ENCODE data around the gene EZR. TPM values are rescaled to one million over a fixed set of nuclear protein-coding genes. Genes with fewer than 3 reads are reported as not detected.

EZR gene
- total and polyA plus RNA-seq, 9 of the 15 experiments (the other 6 are each of a cell fraction or from before 2014, with no cell fraction given), result 36.5 to 162 (median 104) TPM

DNA sequence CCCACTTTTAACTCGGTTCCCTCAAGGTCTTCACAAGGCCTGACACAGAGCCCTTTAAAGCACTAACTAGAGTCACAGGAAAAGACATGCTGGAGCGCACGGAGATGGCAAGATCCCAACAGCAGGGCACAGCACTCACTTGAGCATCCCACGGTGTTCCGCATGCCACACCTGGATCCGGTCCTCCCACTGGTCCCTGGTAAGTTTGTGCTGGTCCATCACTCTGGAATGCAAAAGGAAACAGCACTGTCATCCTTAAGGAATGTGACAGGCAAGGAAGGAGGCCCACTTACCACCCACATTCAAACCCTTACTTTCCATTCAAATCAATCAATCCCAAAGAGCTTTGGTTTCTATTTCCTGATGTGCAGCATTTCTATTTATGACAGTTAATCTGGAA, 34.7 kb downstream of the EZR start (continued):
- TF ChIP-seq, protein P1, sequence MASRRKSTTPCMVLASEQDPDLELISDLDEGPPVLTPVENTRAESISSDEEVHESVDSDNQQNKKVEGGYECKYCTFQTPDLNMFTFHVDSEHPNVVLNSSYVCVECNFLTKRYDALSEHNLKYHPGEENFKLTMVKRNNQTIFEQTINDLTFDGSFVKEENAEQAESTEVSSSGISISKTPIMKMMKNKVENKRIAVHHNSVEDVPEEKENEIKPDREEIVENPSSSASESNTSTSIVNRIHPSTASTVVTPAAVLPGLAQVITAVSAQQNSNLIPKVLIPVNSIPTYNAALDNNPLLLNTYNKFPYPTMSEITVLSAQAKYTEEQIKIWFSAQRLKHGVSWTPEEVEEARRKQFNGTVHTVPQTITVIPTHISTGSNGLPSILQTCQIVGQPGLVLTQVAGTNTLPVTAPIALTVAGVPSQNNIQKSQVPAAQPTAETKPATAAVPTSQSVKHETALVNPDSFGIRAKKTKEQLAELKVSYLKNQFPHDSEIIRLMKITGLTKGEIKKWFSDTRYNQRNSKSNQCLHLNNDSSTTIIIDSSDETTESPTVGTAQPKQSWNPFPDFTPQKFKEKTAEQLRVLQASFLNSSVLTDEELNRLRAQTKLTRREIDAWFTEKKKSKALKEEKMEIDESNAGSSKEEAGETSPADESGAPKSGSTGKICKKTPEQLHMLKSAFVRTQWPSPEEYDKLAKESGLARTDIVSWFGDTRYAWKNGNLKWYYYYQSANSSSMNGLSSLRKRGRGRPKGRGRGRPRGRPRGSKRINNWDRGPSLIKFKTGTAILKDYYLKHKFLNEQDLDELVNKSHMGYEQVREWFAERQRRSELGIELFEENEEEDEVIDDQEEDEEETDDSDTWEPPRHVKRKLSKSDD (conservative IDR thresholded peaks at IDR 0.05; ENCODE audit: low read length), result no peak

DNA sequence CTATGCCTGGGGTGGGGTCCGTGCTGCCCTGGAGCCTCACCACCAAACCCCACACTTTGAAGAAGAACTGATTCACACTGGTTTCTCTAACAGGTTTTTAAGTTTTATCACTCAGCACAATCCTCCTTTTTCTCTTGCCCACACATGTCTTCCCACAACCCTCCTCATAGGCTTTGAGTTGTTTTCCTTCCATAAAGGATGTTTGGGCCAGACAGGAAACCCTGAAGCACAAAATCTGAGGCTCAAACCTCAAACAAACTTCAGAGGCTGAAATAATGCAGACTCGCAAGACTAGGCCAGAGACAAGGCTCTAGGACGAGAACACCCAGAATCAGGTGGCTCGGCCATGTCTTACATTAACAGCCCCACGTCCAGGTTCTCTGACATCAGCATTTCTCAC, 35.3 kb downstream of the EZR start:
- no peak for DNase-seq (ENCODE audit: extremely low read depth in 1 of 4, low spot score in 3 of 4)
- Histone ChIP-seq H3K79me2 (ENCODE audit: control insufficient read depth, insufficient read depth, low read length) (0 out of 3 replicates have a peak, but pooled peaks cover 1% of the 10 kb centered on the region), H3K4me3 (no peak overlapping the region), H3K4me2 (ENCODE audit: insufficient read depth, low read length) (no peak overlapping the region), H3K27ac (ENCODE audit: extremely low read depth, low read depth, low read length) (no peak overlapping the region), H3K9me1 (ENCODE audit: control insufficient read depth, insufficient read depth, low read length) (no peaks in the 10 kb centered on the region), H2AFZ (ENCODE audit: low read depth, low read length) (no peak overlapping the region), H3K27me3 (ENCODE audit: control insufficient read depth in 2 of 2, insufficient read depth in 2 of 2, low read length in 2 of 2) (no peaks in the 10 kb centered on the region), H3K4me1 (replicated peaks in 1 of 2; ENCODE audit: control insufficient read depth in 2 of 2, insufficient read depth in 2 of 2, low read length in 2 of 2) (no peaks in the 10 kb centered on the region), H4K20me1 (replicated peaks; ENCODE audit: control insufficient read depth, insufficient read depth, low read length) (no peaks in the 10 kb centered on the region), H3K9me3 (replicated peaks; ENCODE audit: control insufficient read depth, insufficient read depth, low read depth, low read length) (no peaks in the 10 kb centered on the region), H3K36me3 (ENCODE audit: control insufficient read depth, insufficient read depth, low read length) (peaks cover 92% of the 10 kb centered on the region), H3K9ac (ENCODE audit: insufficient read depth in 1 of 2, low read depth in 2 of 2, low read length in 2 of 2) (no peak overlapping the region)
- WGBS (ENCODE audit: insufficient coverage, low coverage, missing lambda C conversion rate), result 97% methylated on average over 5 of the region's 5 CpGs
- no TSS peak for BruUV-seq (replicated peaks)
- no peak for ATAC-seq
- FAIRE-seq, result no peak
- in situ Hi-C loops (cut with MboI), result loop anchor here (10.0 kb wide), 1 partner anchor 321 kb away; no protein-coding TSS in a partner anchor
- intact Hi-C loops (cut with micrococcal nuclease), result no loop called here
- POLR2A ChIA-PET, result no interaction called here
- CTCF ChIA-PET (ENCODE audit: low intra/inter-chr PET ratio), result no interaction called here
- TF ChIP-seq, protein P2, sequence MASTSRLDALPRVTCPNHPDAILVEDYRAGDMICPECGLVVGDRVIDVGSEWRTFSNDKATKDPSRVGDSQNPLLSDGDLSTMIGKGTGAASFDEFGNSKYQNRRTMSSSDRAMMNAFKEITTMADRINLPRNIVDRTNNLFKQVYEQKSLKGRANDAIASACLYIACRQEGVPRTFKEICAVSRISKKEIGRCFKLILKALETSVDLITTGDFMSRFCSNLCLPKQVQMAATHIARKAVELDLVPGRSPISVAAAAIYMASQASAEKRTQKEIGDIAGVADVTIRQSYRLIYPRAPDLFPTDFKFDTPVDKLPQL (IDR thresholded peaks at IDR 0.05; ENCODE audit: extremely low read depth, insufficient read length), result no peak
- TF ChIP-seq CBFA2T2 (conservative IDR thresholded peaks at IDR 0.05), result no peak
- no peak for TF ChIP-seq THRAP3 (IDR thresholded peaks at IDR 0.05; ENCODE audit: borderline replicate concordance)
- TF ChIP-seq CEBPG (CRISPR knock-in tag; IDR thresholded peaks at IDR 0.05), result no peak
- no peak for TF ChIP-seq CEBPG (tag; conservative IDR thresholded peaks at IDR 0.05 in 1 of 2, IDR thresholded peaks at IDR 0.05 in 1 of 2)
- no peak for TF ChIP-seq XRCC3 (IDR thresholded peaks at IDR 0.05)
- TF ChIP-seq SRSF1 (IDR thresholded peaks at IDR 0.05; ENCODE audit: low read depth, low read length), result no peak
- TF ChIP-seq NCOR1 (IDR thresholded peaks at IDR 0.05), result no peak
- no peak for TF ChIP-seq ZC3H8 (IDR thresholded peaks at IDR 0.05)
- TF ChIP-seq U2AF2 (optimal IDR thresholded peaks at IDR 0.05; ENCODE audit: low read depth, low read length), result no peak
- TF ChIP-seq RBM34 (IDR thresholded peaks at IDR 0.05; ENCODE audit: borderline replicate concordance, insufficient read depth, low read length), result no peak
- TF ChIP-seq GABPA (tag; conservative IDR thresholded peaks at IDR 0.05; ENCODE audit: low read depth), result no peak
- no peak for TF ChIP-seq FOXK1 (CRISPR knock-in tag; IDR thresholded peaks at IDR 0.05; ENCODE audit: borderline replicate concordance)
- no peak for TF ChIP-seq DDX20 (tag; IDR thresholded peaks at IDR 0.05; ENCODE audit: low read depth)
- TF ChIP-seq, protein P3, sequence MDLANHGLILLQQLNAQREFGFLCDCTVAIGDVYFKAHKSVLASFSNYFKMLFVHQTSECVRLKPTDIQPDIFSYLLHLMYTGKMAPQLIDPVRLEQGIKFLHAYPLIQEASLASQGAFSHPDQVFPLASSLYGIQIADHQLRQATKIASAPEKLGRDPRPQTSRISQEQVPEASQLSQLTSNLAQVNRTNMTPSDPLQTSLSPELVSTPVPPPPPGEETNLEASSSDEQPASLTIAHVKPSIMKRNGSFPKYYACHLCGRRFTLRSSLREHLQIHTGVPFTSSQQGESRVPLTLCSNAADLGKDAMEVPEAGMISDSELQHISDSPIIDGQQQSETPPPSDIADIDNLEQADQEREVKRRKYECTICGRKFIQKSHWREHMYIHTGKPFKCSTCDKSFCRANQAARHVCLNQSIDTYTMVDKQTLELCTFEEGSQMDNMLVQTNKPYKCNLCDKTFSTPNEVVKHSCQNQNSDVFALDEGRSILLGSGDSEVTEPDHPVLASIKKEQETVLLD (IDR thresholded peaks at IDR 0.05), result no peak
- no peak for TF ChIP-seq CHD1 (IDR thresholded peaks at IDR 0.05; ENCODE audit: low read length)
- no peak for TF ChIP-seq ZNF408 (CRISPR knock-in tag; IDR thresholded peaks at IDR 0.05; ENCODE audit: low read depth)
- no peak for TF ChIP-seq ZEB2 (IDR thresholded peaks at IDR 0.05)
- TF ChIP-seq PHB2 (IDR thresholded peaks at IDR 0.05; ENCODE audit: low read depth), result no peak
